ENCODE data around the gene FRMD4B. TPM values are rescaled to one million over a fixed set of nuclear protein-coding genes. Genes with fewer than 3 reads are reported as not detected.
A peak's percentile ranks its signal among the peaks of the same experiment; 100 is the strongest.

FRMD4B gene
- total RNA-seq (ENCODE audit: unreplicated experiment): 102 TPM
- long read RNA-seq, partial matches to known transcripts: 12 of 28 reads
- long read RNA-seq, other reads (novel, unspliced or antisense): 16 of 28 reads

DNA sequence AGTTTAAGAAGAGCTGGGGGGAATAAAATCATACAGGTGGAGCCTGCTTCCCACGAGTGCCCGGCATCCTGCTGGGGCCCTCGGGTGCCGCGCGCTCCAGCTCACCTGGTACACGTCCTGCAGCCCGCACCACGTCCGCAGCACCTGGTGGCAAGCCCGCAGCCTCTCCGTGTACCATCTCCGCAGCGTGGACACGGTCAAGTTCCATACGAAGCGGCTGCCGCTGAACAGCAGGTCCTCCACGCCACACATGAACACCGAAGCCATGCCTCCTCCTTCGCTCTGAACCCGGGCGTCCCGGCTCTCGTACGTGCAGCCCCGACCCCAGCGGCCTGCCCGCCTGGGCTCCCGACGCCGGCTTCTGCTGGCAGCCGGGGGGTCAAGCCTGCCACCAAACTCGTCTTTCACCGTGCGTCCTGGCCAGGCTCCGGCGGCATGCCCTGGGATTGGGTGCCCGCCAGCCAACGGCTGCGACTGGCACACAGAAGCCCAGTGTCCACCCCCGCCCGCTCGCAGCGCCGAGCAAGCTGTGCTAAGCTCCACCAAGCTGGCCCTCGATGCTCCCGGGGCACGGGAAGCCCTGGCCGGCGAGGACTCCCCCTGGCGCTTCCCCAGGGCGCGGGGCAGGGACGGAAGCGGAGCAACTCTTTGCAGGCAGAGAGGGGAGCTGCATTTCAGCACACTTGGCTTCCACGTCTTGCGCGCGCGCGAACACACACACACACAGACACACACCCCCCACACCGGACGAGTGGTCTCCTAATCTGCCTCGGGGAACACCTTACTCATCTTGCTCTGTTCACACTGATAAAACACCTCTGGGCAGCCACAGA is at the start of gene FRMD4B:
Gene FRMD4B (minus strand): TSS at position 366 of the 833 bp plus-strand sequence. CDS start 99 bp downstream, at position 267.
- no peaks in the 10 kb centered on the region for H3K9me3 Mint-ChIP-seq (ENCODE audit: unreplicated experiment)
- H3K27ac Mint-ChIP-seq (ENCODE audit: unreplicated experiment): no peak within 1 kb of the TSS
- peaks cover 2% of the 10 kb centered on the region for H3K27me3 Mint-ChIP-seq (ENCODE audit: unreplicated experiment)
- peaks cover 20% of the 10 kb centered on the region for H3K4me1 Mint-ChIP-seq (ENCODE audit: unreplicated experiment)
- peak within 1 kb of the TSS; percentile 83 for H3K4me3 Mint-ChIP-seq (ENCODE audit: unreplicated experiment)
- TF ChIP-seq, protein P1, sequence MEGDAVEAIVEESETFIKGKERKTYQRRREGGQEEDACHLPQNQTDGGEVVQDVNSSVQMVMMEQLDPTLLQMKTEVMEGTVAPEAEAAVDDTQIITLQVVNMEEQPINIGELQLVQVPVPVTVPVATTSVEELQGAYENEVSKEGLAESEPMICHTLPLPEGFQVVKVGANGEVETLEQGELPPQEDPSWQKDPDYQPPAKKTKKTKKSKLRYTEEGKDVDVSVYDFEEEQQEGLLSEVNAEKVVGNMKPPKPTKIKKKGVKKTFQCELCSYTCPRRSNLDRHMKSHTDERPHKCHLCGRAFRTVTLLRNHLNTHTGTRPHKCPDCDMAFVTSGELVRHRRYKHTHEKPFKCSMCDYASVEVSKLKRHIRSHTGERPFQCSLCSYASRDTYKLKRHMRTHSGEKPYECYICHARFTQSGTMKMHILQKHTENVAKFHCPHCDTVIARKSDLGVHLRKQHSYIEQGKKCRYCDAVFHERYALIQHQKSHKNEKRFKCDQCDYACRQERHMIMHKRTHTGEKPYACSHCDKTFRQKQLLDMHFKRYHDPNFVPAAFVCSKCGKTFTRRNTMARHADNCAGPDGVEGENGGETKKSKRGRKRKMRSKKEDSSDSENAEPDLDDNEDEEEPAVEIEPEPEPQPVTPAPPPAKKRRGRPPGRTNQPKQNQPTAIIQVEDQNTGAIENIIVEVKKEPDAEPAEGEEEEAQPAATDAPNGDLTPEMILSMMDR (IDR thresholded peaks at IDR 0.05; ENCODE audit: unreplicated experiment): no peak
- peak; percentile 71 for DNase-seq (ENCODE audit: low spot score)
- H3K36me3 Mint-ChIP-seq (ENCODE audit: low read depth, unreplicated experiment): peaks cover 6% of the 10 kb centered on the region

- TF ChIP-seq, protein P1 (IDR thresholded peaks at IDR 0.05; ENCODE audit: unreplicated experiment): no peak
- Mint-ChIP-seq H3K27me3 (ENCODE audit: unreplicated experiment) (no peaks in the 10 kb centered on the region), H3K9me3 (ENCODE audit: unreplicated experiment) (no peaks in the 10 kb centered on the region), H3K4me1 (ENCODE audit: unreplicated experiment) (peaks cover 8% of the 10 kb centered on the region), H3K4me3 (ENCODE audit: unreplicated experiment) (no peak overlapping the region), H3K36me3 (ENCODE audit: low read depth, unreplicated experiment) (no peaks in the 10 kb centered on the region), H3K27ac (ENCODE audit: unreplicated experiment) (no peak overlapping the region)
- DNase-seq (ENCODE audit: low spot score): no peak
Measured at GRCh38 chr3:69433969-69434325, 48.1 kb upstream of the FRMD4B start.

- TF ChIP-seq, protein P1 (IDR thresholded peaks at IDR 0.05; ENCODE audit: unreplicated experiment): no peak
- Mint-ChIP-seq H3K4me3 (ENCODE audit: unreplicated experiment) (no peak overlapping the region), H3K4me1 (ENCODE audit: unreplicated experiment) (peaks cover 8% of the 10 kb centered on the region), H3K9me3 (ENCODE audit: unreplicated experiment) (no peaks in the 10 kb centered on the region), H3K27me3 (ENCODE audit: unreplicated experiment) (no peaks in the 10 kb centered on the region), H3K27ac (ENCODE audit: unreplicated experiment) (no peak overlapping the region), H3K36me3 (ENCODE audit: low read depth, unreplicated experiment) (no peaks in the 10 kb centered on the region)
- DNase-seq (ENCODE audit: low spot score): no peak
Measured at GRCh38 chr3:69433121-69433968, 47.5 kb upstream of the FRMD4B start.

DNA sequence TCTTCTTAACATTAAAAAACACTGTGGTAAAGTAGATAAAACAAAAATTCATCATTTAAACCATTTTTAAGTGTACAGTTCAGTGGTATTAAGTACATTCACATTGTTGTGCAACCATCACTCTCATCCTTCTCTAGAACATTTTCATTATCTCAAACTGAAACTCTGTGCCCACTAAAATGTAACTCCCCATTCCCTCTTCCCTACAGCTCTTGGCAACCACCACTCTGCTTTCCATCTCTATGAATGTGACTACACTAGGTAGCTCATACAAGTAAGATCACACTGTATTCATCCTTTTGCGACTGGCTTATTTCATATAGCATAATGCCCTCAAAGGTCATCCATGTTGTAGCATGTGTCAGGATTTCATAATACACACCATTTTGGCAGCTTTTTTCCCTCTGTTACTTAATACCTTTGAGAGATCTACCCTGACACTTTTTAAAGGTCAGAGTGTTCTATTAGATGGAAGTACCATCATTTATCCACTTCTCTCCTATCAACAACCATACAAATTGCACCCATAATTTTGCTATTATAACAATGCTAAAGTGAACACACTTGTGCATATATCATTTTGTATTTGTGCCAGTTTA is 42.9 kb upstream of the FRMD4B start:
- no peak for DNase-seq (ENCODE audit: low spot score)
- Mint-ChIP-seq H3K4me1 (ENCODE audit: unreplicated experiment) (peaks cover 6% of the 10 kb centered on the region), H3K27ac (ENCODE audit: unreplicated experiment) (no peak overlapping the region), H3K4me3 (ENCODE audit: unreplicated experiment) (no peak overlapping the region), H3K36me3 (ENCODE audit: low read depth, unreplicated experiment) (no peaks in the 10 kb centered on the region), H3K27me3 (ENCODE audit: unreplicated experiment) (no peaks in the 10 kb centered on the region), H3K9me3 (ENCODE audit: unreplicated experiment) (no peaks in the 10 kb centered on the region)
- TF ChIP-seq, protein P1 (IDR thresholded peaks at IDR 0.05; ENCODE audit: unreplicated experiment): no peak

All from endothelial cell (in vitro differentiated cells).